ENCODE data around the gene PTPRN2.

Gene PTPRN2

GRCh38 chr7:157656195-157656769 is 931.3 kb downstream of the PTPRN2 start:
- H3K9me3 ChIP-seq (ENCODE audit: control insufficient read depth, insufficient read depth, low read depth, low read length) = no peaks in the 10 kb centered on the region; the same call in 1 of the 2 replicates
- no peaks in the 10 kb centered on the region for H3K36me3 ChIP-seq (ENCODE audit: control insufficient read depth, insufficient read depth, low read length)
- peaks cover 17% of the 10 kb centered on the region; the same call in 1 of the 2 replicates for H3K27me3 ChIP-seq (ENCODE audit: control insufficient read depth, insufficient read depth, low read length)
- H3K9ac ChIP-seq (ENCODE audit: low read length) = no peak overlapping the region
- no peak overlapping the region for H3K4me3 ChIP-seq (ENCODE audit: low read depth, low read length)
- no peak overlapping the region for H3K27ac ChIP-seq (ENCODE audit: low read depth, low read length)
- H3K4me1 ChIP-seq (ENCODE audit: control insufficient read depth, insufficient read depth, low read length) = no peaks in the 10 kb centered on the region

- Histone ChIP-seq H3K4me1 (ENCODE audit: control insufficient read depth, insufficient read depth, low read length) (no peaks in the 10 kb centered on the region), H3K4me3 (ENCODE audit: low read depth, low read length) (no peak overlapping the region), H3K9me3 (ENCODE audit: control insufficient read depth, insufficient read depth, low read depth, low read length) (no peaks in the 10 kb centered on the region; the same call in 1 of the 2 replicates), H3K27me3 (ENCODE audit: control insufficient read depth, insufficient read depth, low read length) (peaks cover 12% of the 10 kb centered on the region), H3K9ac (ENCODE audit: low read length) (no peak overlapping the region), H3K27ac (ENCODE audit: low read depth, low read length) (no peak overlapping the region), H3K36me3 (ENCODE audit: control insufficient read depth, insufficient read depth, low read length) (no peaks in the 10 kb centered on the region)
Measured at GRCh38 chr7:157654350-157654749, 933.3 kb downstream of the PTPRN2 start.

- H3K4me1 ChIP-seq (ENCODE audit: control insufficient read depth, insufficient read depth, low read length) = no peaks in the 10 kb centered on the region
- no peak overlapping the region for H3K4me3 ChIP-seq (ENCODE audit: low read depth, low read length)
- H3K36me3 ChIP-seq (ENCODE audit: control insufficient read depth, insufficient read depth, low read length) = no peaks in the 10 kb centered on the region
- H3K9ac ChIP-seq (ENCODE audit: low read length) = no peak overlapping the region
- H3K27me3 ChIP-seq (ENCODE audit: control insufficient read depth, insufficient read depth, low read length) = peaks cover 12% of the 10 kb centered on the region
- no peak overlapping the region for H3K27ac ChIP-seq (ENCODE audit: low read depth, low read length)
- H3K9me3 ChIP-seq (ENCODE audit: control insufficient read depth, insufficient read depth, low read depth, low read length) = no peaks in the 10 kb centered on the region; the same call in 1 of the 2 replicates
Measured at GRCh38 chr7:157653827-157654207, 933.8 kb downstream of the PTPRN2 start.

GRCh38 chr7:157652954-157653826 is 934.4 kb downstream of the PTPRN2 start:
- H3K4me1 ChIP-seq (ENCODE audit: control insufficient read depth, insufficient read depth, low read length) = no peaks in the 10 kb centered on the region
- H3K36me3 ChIP-seq (ENCODE audit: control insufficient read depth, insufficient read depth, low read length) = no peaks in the 10 kb centered on the region
- H3K9me3 ChIP-seq (ENCODE audit: control insufficient read depth, insufficient read depth, low read depth, low read length) = no peaks in the 10 kb centered on the region; the same call in 1 of the 2 replicates
- no peak overlapping the region for H3K27ac ChIP-seq (ENCODE audit: low read depth, low read length)
- no peak overlapping the region for H3K9ac ChIP-seq (ENCODE audit: low read length)
- no peak overlapping the region for H3K4me3 ChIP-seq (ENCODE audit: low read depth, low read length)
- H3K27me3 ChIP-seq (ENCODE audit: control insufficient read depth, insufficient read depth, low read length) = peaks cover 6% of the 10 kb centered on the region

GRCh38 chr7:157652161-157652953 is 935.3 kb downstream of the PTPRN2 start:
- H3K4me3 ChIP-seq (ENCODE audit: low read depth, low read length) = no peak overlapping the region
- H3K9ac ChIP-seq (ENCODE audit: low read length) = no peak overlapping the region
- no peaks in the 10 kb centered on the region; the same call in 1 of the 2 replicates for H3K9me3 ChIP-seq (ENCODE audit: control insufficient read depth, insufficient read depth, low read depth, low read length)
- no peak overlapping the region for H3K27ac ChIP-seq (ENCODE audit: low read depth, low read length)
- no peaks in the 10 kb centered on the region for H3K4me1 ChIP-seq (ENCODE audit: control insufficient read depth, insufficient read depth, low read length)
- H3K36me3 ChIP-seq (ENCODE audit: control insufficient read depth, insufficient read depth, low read length) = no peaks in the 10 kb centered on the region
- H3K27me3 ChIP-seq (ENCODE audit: control insufficient read depth, insufficient read depth, low read length) = peaks cover 3% of the 10 kb centered on the region; the same call in 1 of the 2 replicates

- no peaks in the 10 kb centered on the region for H3K4me1 ChIP-seq (ENCODE audit: control insufficient read depth, insufficient read depth, low read length)
- no peaks in the 10 kb centered on the region; the same call in 1 of the 2 replicates for H3K9me3 ChIP-seq (ENCODE audit: control insufficient read depth, insufficient read depth, low read depth, low read length)
- no peaks in the 10 kb centered on the region for H3K36me3 ChIP-seq (ENCODE audit: control insufficient read depth, insufficient read depth, low read length)
- no peak overlapping the region for H3K9ac ChIP-seq (ENCODE audit: low read length)
- H3K27me3 ChIP-seq (ENCODE audit: control insufficient read depth, insufficient read depth, low read length) = peaks cover 3% of the 10 kb centered on the region; the same call in 1 of the 2 replicates
- no peak overlapping the region for H3K27ac ChIP-seq (ENCODE audit: low read depth, low read length)
- H3K4me3 ChIP-seq (ENCODE audit: low read depth, low read length) = no peak overlapping the region
Measured at GRCh38 chr7:157651366-157652160, 936.1 kb downstream of the PTPRN2 start.

GRCh38 chr7:157650801-157651200 is 936.8 kb downstream of the PTPRN2 start:
- no peak overlapping the region for H3K9ac ChIP-seq (ENCODE audit: low read length)
- H3K27me3 ChIP-seq (ENCODE audit: control insufficient read depth, insufficient read depth, low read length) = peaks cover 3% of the 10 kb centered on the region; the same call in 1 of the 2 replicates
- H3K4me3 ChIP-seq (ENCODE audit: low read depth, low read length) = no peak overlapping the region
- no peaks in the 10 kb centered on the region; the same call in 1 of the 2 replicates for H3K9me3 ChIP-seq (ENCODE audit: control insufficient read depth, insufficient read depth, low read depth, low read length)
- no peaks in the 10 kb centered on the region for H3K4me1 ChIP-seq (ENCODE audit: control insufficient read depth, insufficient read depth, low read length)
- no peaks in the 10 kb centered on the region for H3K36me3 ChIP-seq (ENCODE audit: control insufficient read depth, insufficient read depth, low read length)
- no peak overlapping the region for H3K27ac ChIP-seq (ENCODE audit: low read depth, low read length)

- no peak overlapping the region for H3K9ac ChIP-seq (ENCODE audit: low read length)
- H3K36me3 ChIP-seq (ENCODE audit: control insufficient read depth, insufficient read depth, low read length) = no peaks in the 10 kb centered on the region
- no peak overlapping the region for H3K4me3 ChIP-seq (ENCODE audit: low read depth, low read length)
- peaks cover 3% of the 10 kb centered on the region; the same call in 1 of the 2 replicates for H3K27me3 ChIP-seq (ENCODE audit: control insufficient read depth, insufficient read depth, low read length)
- peaks cover 4% of the 10 kb centered on the region for H3K9me3 ChIP-seq (ENCODE audit: control insufficient read depth, insufficient read depth, low read depth, low read length)
- H3K27ac ChIP-seq (ENCODE audit: low read depth, low read length) = no peak overlapping the region
- no peaks in the 10 kb centered on the region for H3K4me1 ChIP-seq (ENCODE audit: control insufficient read depth, insufficient read depth, low read length)
Measured at GRCh38 chr7:157650131-157650631, 937.4 kb downstream of the PTPRN2 start.

GRCh38 chr7:157646551-157646950 is 941.1 kb downstream of the PTPRN2 start:
- H3K9me3 ChIP-seq (ENCODE audit: control insufficient read depth, insufficient read depth, low read depth, low read length) = peaks cover 12% of the 10 kb centered on the region
- H3K9ac ChIP-seq (ENCODE audit: low read length) = no peak overlapping the region
- no peaks in the 10 kb centered on the region for H3K36me3 ChIP-seq (ENCODE audit: control insufficient read depth, insufficient read depth, low read length)
- H3K4me1 ChIP-seq (ENCODE audit: control insufficient read depth, insufficient read depth, low read length) = no peaks in the 10 kb centered on the region
- H3K4me3 ChIP-seq (ENCODE audit: low read depth, low read length) = no peak overlapping the region
- H3K27me3 ChIP-seq (ENCODE audit: control insufficient read depth, insufficient read depth, low read length) = peaks cover 3% of the 10 kb centered on the region
- H3K27ac ChIP-seq (ENCODE audit: low read depth, low read length) = no peak overlapping the region

GRCh38 chr7:157645539-157645938 is 942.1 kb downstream of the PTPRN2 start:
- Histone ChIP-seq H3K9ac (ENCODE audit: low read length) (no peak overlapping the region), H3K4me1 (ENCODE audit: control insufficient read depth, insufficient read depth, low read length) (no peaks in the 10 kb centered on the region), H3K27ac (ENCODE audit: low read depth, low read length) (no peak overlapping the region), H3K27me3 (ENCODE audit: control insufficient read depth, insufficient read depth, low read length) (no peaks in the 10 kb centered on the region; the same call in 1 of the 2 replicates), H3K4me3 (ENCODE audit: low read depth, low read length) (no peak overlapping the region), H3K9me3 (ENCODE audit: control insufficient read depth, insufficient read depth, low read depth, low read length) (peaks cover 21% of the 10 kb centered on the region), H3K36me3 (ENCODE audit: control insufficient read depth, insufficient read depth, low read length) (no peaks in the 10 kb centered on the region)
